Activated T-helper 1 cell treated with anti-CD3 and anti-CD28 coated beads, Interleukin-2, amount 50 U/mL, for 16 hours (primary cell): ENCODE measurements around the gene CDK19.
A peak's percentile ranks its signal among the peaks of the same experiment; 100 is the strongest.

ENCODE experiments used
- DNase-seq, 2 donors: peaks; one replicate each; pipeline ENCODE4 v3.0.0-alpha.2; 2020; ENCODE audit warnings: low read depth in 1 of 2, low spot score in 1 of 2

Gene CDK19

DNA sequence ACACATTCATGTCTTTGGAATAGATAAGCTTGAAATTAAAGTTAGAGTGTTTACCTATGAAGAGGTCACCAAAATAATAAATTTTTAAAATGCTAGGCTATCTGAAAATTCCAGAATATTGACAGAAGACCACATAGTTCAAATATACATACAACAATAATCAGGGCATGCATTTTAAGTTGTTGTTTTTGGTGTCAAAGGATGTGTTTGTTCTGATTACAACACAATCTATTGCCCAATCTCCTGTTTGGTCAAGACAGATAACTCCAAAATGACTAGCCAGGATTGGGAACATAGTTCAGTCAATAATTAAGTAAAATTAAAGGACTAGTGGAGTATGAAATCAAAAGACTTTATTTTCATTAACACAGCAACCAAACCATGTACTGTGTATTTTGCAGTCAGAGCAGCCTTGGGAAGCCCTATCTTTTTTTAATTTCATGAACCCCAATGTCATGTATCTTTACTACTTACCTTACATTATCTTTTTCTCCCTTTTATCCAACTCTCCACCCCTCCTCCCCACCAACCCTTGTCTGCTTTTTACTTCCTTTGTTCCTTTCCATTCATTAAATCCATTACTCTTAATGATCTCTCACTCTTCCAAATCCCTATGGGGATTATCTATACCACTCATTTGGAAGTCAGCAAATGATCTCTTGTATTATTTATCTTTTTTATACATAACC, 111.2 kb downstream of the CDK19 start:
- DNase-seq = no peak

DNA sequence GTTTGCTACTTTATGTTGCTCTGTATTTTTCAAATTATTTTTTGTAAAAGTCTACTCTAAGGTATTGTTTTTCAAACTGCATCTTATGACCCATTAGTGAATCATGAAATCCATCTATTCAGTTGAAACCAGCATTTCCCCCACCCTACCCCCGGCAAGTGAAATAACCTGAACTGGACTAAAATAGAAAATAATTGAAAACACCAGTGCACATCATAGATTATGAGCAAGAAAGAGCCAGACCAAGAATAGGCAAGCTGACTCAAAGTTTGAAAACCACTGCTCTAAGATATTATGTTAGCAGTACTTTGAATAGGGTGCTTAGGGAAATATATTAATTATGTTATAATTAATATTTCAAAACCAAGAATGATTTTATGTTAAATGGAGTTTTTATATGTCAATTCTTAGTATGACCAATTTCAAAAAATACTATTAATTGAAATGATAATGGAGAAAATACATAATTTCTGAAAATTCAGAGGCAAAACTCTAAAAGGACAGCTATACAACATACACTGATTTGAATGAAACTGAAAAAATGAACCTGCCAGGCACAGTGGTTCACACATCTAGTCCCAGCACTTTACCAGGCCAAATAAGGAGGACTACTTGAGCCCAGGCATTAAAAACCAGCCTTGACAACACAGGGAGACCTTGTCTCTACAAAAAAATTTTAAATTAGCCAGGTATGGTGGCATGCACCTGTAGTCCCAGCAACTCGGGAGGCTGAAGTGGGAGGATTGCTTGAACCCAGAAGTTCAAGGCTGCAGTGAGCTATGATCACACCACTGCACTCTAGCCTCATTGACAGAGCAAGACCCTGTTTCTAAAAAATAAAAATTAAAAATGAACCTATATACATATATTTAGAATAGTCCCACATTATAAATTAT, 112.0 kb downstream of the CDK19 start:
- DNase-seq = no peak

DNA sequence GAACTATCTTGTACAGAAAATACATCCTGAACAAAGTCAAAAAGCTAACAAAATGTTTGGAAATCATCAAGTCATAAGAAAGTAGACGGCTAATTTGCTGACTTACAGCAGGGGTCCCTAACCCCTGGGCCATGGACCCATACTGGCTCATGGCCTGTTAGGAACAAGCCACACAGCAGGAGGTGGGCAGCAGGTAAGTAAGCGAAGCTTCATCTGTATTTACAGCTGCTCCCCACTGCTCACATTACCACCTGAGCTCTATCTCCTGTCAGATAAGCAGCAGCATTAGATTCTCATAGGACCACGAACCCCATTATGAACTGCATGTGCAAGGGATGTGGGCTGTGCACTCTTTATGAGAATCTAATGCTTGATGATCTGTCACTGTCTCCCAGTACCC, 115.5 kb downstream of the CDK19 start:
- DNase-seq = no peak

DNA sequence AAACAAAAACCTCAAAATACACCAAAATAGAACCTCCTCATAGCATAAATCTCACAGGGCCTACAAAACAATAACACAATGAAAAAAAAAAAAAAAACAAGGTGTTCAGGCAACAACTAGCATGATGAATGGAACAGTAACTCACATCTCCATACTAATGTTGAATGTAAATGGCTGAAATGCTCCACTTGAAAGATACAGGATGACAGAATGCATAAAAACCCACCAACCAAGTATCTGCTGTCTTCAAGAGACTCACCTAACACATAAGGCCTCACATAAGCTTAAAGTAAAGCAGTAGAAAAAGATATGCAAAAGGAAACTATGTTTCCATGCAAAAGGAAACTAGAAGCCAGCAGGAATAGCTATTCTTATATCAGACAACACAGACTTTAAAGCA, 121.3 kb downstream of the CDK19 start:
- DNase-seq = no peak

DNA sequence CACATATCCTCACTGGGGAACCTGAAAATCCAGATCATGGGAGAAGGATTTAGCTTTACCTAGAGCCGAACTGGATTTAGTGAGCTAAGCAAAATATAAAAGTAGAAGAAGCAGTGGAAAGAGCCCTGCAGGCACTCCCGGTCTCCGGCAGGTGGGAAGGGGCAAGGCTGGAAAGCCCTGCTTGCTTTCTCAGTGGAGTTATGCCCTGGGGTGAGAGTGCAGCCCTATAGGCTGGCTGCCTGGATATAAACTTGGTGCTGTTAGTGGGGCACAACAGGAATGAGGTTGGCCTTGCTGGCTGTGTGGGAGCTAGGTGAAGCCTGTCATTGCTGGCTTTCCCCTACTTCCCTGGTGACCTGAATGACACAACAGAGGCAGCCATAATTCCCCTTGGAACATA, 122.0 kb downstream of the CDK19 start:
- no peak for DNase-seq

DNA sequence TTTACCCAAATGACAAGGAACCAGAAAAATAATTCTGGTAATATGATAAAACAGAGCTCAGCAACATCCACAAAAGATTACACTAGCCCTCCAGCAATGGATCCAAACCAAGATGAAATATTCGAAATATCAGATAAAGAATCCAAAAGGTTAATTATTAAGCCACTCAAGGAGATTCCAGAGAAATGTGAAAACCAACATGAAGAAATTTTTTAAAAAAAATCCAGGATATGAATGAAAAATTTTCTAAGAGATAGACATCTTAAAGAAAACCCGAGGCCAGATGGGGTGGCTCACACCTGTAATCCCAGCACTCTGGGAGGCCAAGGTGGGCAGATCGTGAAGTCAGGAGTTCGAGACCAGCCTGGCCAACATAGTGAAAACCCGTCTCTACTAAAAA, 124.4 kb downstream of the CDK19 start:
- DNase-seq = no peak

DNA sequence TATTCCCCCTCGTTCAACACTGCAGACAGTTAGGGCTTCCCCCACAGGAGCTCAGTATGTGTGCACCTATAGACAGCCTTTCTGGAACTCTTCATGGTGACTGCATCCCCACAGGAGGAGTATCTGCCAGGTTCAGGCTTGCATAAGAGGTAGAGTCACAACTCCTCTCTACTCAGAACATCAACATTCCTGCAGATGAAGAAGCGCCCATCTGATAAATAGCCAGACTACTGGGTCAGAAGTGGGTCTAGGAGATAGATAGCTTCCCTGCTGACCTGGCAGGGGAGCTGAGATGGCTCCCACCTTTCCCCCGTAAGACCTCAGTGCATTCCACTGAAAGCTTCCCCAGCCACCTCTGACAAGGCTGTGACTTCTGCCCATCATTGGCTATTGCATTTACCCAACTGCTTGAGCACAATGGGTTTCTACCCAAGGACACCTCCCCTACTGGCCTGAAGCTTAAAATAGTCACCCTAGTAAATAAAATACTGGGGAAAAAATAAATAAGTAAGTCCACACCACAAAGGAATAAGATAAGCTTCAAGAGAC, 125.1 kb downstream of the CDK19 start:
- DNase-seq = no peak

DNA sequence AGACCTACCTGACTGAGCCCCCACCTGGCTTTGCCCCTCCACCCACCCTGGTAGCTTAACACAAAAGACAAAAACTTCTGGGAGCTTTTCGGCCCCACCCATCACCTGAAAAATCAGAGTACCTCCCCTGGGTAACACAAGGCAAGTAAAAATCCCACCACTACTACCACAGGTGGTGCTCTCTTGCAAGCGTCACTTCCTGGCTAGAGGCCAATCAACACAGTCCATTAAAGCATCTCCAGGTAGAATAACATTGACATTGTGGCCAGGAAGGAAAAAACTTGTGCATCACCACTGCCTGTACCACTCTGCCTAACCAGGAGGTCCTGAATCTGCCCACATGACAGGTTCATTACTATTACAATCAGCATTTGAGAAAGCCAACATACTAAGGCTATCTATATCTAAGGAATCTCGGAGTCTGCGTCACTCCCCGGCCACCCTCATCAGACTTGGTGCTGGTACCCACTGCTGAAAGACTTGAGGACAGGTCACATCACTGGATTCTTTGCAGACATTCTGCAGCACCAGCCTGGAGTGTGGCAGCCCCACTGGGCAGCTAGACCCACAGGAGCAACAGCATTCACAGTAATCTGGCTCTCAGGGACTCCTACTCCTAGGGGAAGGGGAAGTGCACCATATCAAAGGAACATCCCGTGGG, 125.9 kb downstream of the CDK19 start:
- no peak for DNase-seq

DNA sequence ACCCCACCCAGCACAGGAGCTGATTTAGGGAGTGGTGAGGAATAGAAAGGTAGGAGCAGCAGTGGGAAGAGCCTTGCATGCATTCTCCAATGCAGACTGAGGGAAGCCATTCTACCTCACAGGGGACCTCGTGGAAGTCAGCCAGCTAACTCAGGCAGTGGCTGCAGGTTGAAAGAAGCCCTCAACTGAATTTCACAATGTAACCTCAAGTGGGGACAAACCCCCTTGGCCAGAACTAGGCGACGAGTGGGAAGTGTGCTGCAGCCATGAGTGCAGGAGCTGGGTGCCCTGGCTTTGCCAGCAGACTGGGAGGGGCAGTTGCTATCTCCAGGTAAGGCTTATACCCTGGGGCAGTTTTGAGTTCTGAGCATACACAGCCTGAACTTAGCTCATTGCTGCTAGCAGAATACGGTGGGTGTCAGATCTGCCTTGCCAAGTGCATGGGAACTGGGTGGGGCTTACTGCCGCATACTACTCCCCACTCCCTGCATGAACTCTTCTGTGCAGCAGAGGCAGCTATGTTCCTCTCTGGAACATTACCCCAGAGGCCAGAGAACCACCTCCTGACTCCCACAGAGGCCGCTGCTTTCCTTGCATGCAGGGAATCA, 126.5 kb downstream of the CDK19 start:
- no peak for DNase-seq

DNA sequence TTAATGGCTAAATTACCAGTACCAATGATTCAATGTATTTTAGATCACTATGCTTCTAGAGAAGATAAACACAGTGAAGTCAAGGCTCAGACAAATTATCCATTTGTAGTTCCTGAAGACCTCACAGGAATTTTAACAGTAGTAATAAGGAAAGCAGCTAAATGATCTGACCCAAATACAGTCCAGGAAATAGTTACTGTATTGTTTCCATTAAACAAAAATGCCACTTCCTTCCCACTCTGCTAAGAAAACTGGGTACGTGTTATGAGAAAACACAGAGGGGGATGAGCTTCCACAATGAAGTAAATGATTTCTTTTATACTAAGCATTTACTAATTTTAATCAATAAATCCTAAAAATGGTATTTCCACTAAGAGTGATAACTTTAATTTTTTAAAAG, 127.9 kb downstream of the CDK19 start:
- DNase-seq = no peak

DNA sequence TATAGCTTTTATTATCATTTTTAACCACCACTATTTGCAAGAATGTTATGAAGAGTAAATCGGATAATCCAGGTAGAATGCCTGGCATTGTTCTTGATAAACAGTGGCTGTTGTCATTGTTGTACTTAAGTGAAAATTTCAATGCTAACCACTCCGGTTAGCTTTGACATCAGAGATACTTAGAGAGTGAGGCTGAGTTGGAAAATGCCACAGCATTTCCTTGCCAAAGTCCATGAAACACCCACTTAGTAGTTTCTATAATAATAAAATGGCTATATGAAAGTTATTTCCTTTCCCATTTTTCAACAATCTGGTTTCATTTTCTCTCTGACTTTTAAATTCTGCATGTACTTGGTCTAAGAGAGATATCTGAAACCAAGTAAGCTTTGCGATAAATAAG, 132.0 kb downstream of the CDK19 start:
- no peak for DNase-seq

DNA sequence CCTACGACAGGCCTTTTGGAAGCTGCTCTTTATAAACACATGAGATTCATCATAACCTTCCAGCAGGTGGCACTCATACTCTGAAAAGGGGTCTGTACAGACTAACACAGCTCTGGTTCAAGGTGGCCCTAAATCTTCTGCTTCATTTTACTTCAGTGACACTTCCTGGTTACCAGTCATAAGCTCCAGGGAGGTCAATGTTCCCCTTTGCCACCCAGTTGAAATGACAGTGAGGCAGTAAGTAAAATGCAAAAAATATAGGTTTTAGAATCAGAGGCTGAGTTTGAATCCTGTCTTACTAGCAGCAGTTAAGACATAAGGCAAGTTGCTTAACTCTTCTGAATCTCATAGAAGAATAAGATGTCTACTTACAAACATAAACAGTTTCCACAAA, 132.8 kb downstream of the CDK19 start:
- DNase-seq = peak in 1 of 2 donors; percentile 18

DNA sequence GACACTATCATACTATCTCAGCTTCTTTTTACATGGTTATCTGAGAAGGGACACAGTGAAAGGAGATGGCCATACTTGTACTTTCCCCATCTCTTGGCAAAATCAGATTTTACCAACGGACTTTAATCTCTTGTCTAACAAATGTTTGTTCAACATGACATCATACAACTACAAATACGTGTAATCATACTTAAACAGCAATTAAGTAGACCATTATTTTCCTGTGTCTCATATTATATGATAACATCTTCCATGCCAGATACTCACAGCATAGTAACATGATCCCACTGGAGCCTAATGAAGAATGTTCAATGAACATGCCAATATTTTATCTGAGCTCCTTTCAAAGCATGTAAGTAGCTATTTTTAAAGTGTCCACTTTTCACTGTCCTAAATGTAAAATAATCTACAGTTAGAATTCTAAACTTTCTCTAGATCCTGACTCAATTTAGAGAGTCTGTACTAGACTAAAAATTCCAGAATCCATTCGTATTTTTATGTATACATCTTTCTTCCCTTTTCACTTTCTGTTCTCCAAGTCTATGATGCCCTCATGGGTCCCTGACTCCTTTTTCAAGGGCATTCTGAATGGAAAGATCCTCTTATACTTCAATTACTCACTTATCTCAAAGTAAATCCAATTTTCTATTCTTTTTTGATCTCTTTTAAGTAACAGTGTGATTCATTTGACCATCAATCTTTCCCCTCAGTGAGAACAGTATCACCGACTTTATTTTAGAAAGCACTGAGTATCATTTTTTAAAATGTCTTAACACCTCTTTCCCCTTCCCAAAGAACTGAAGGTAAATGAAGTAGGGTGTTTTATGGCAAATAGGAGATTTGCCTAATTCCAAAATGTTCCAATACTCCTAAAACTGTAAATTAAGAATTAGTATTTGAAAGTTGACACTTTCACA, 133.5 kb downstream of the CDK19 start:
- no peak for DNase-seq

DNA sequence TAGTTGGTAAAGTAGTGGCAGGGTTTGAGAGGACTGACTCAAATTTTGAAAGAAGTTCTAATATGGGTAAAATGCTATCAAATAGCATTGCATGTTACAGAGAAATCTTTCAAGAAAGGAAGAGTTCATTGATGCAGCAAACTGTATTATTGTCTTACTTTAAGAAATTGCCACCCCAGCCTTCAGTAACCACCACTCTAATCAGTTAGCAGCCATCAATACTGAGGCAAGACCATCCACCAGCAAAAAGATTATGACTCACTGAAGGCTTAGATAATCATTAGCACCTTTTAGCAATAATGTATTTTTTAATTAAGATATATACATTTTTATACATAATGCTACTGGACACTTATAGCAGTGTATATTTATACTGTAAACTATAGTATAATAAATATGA, 138.9 kb downstream of the CDK19 start:
- DNase-seq = no peak

DNA sequence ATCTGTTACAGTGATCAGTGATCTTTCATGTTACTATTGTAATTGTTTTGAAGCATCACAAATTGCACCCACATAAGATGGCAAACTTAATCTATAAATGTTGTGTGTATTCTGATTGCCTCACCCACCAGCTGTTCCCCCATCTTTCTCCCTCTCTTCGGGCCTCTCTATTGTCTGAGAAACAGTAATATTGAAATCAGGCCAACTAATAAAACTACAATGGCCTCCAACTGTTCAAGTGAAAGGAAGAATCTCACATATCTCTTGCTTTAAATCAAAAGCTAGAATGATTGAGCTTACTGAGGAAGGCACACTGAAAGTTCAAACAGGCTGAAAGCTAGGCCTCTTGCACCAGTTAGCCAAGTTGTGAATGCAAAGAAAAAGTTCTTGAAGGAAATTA, 141.2 kb downstream of the CDK19 start:
- no peak for DNase-seq

DNA sequence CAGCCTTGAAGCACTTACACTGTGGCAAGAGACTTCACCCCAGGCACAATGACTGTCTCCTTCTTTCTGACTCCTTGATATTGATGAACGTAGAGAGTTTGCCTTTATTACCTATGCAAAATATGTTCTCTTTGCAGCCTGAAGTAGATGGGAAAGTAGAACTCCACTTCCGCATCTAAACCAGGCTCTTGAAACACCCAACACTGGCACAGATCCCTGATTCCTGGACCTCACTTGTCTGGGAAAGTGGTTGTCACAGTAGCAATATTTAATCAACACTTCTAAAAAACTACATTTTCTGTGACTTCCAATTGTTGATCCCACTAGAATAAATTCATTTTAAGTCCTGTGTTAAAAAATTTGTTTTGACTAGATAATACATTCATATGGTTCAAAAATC, 143.1 kb downstream of the CDK19 start:
- no peak for DNase-seq

DNA sequence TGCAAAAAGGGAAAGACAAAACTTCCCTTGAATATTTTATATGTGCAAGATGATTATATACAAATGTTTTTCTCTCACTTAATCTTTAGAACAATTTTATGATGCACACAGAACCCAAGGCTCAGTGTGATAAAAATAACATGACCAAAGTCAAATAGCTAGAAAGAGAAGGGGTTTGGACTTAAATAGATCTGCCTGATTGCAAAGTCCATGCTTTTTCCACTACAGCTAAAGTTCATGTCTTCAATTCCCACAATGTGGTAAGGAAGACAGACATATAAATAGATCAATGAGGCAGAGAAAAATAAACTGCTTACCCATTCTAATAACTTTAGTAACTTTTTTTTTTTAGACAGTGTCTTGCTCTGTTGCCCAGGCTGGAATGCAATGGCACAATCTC, 143.8 kb downstream of the CDK19 start:
- no peak for DNase-seq

DNA sequence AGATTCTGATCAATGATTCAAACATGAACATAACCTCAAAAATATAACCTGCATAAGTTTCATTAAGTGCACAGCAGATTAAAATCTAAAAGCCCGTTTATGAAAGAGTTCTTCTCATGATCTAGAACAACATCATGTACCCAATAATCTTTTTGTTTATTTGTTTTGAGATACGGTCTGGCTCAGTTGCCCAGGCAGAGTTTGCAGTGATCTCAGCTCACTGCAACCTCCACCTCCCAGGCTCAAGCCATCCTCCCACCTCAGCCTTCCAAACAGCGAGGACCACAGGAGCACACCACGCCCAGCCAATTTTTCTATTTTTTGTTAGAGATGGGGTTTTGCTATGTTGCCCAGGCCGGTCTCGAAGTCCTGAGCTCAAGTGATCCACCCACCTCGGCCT, 149.7 kb downstream of the CDK19 start:
- DNase-seq = no peak

DNA sequence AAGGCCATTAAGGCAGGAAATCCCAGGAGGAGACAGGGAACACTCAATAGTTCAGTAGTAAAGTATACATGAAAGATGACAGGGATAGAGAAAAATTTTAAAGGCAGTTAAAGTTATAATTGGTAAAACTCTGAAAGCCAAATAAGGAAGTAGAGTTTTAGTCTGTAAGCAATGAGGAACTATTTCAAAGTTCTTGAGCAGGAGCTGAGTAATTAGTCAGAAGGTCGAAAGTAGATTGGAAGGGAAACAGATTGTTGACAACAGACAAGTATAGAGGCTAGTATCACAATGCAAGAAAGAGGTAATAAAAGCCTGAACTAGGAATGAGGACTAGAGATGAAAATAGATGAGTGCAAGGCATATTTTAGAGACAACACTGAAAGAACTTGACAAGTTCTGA, 150.3 kb downstream of the CDK19 start:
- no peak for DNase-seq

DNA sequence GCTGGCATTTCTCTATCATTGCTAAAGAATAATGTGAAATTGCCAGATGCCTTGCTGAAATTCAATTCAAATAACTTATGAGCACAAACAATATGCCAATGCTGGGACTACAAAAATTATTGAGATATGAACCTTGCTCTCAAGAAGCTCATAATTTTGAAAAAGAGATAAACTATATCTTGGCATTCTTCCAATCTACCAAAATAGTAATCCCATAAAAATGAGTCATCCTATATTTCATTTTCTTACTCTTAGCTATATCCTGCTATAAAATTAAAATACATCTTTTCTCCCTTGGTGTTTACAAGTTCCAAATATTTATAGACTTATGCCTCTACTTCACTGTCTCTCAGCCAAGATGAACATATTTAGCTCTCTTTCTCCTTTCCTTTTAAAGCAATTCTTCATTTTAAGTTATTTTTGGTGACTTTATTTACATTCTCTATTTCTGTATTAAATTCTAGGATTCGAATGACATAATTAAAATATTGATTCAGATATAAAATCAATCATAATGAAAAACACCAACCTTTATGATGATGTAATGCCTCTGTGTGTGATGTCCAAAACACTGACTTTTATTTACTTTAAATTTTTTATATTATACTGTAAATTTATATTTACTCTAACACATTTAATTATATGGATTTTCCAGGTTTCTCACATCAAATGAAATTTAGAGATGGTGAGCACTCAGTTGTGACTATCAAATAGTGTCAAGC, 152.6 kb downstream of the CDK19 start:
- DNase-seq = no peak
